Measurements from ENCODE around the gene C4orf46. TPM values are rescaled to one million over a fixed set of nuclear protein-coding genes. Genes with fewer than 3 reads are reported as not detected.

C4orf46 gene
- total and polyA plus RNA-seq, 2 of the 4 experiments (the other 2 are of a cell fraction): 8.1 to 10.0 TPM

DNA sequence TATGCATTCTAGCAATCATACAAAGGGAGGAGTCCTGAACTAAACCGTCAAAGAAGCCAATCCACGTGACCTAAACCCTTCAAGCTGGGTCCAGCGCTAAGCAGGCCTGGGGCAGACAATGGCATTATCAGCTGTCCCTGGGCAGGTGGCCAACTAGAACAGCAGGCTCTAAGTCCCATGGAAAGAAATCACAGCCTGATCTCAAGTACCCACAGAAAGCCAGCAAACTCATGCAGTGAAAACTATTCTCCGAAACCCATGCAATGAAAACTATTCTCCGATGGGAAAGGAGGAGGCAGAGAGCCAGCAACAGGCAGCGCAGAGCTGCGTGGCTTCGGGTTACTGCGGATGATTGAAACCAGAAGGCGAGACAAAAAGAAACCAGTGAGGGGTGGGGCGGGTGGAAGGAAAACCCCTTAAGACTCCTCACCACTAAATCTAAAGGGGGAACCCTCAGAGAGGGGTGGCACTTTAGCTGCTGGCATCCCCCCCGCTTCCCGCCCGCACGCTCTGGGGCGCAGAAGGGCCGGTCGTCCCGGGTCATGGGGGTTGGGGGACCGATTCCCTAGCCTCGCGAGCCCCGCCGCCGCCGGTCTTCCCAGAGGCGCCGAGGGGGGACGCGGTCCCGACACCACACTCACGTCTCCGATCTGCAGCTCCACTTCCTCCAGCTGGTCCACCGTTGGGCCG is 567 bp downstream of the C4orf46 start:
- H3K36me3 ChIP-seq (ENCODE audit: control insufficient read depth, insufficient read depth, low read length): no peaks in the 10 kb centered on the region
- dilution Hi-C loops (cut with HindIII; ENCODE audit: low sequenced_read_pairs, unreplicated experiment) (no loop called here), intact Hi-C loops (cut with micrococcal nuclease) (no loop called here), in situ Hi-C loops (cut with MboI; ENCODE audit: low sequenced_read_pairs) (no loop called here)
- peak overlapping the region; percentile 80 for H3K9ac ChIP-seq (ENCODE audit: low read depth, low read length)
- peak overlapping the region in 1 of 2 experiments; percentile 43; a peak in 2 of 4 replicates for H4K8ac ChIP-seq (ENCODE audit: low read depth in 2 of 2, low read length in 2 of 2)
- H2BK20ac ChIP-seq (ENCODE audit: low read depth, low read length): 0 out of 2 replicates have a peak overlapping the region, but pooled peaks have one; percentile 1
- H2BK5ac ChIP-seq (ENCODE audit: low read depth, low read length, poor library complexity, severe bottlenecking): peak overlapping the region; percentile 61
- no peaks in the 10 kb centered on the region for H3K9me3 ChIP-seq (ENCODE audit: control insufficient read depth, insufficient read depth, low read length)
- peak overlapping the region; percentile 57; the same call in 1 of the 3 replicates for H2BK15ac ChIP-seq (ENCODE audit: low read depth, low read length)
- H3K14ac ChIP-seq (replicated peaks; ENCODE audit: low read depth, low read length): peak overlapping the region; percentile 82
- H3K4me3 ChIP-seq (ENCODE audit: insufficient read depth, low read depth, low read length): peak overlapping the region; percentile 65
- ChIA-PET POLR2A (ENCODE audit: unreplicated experiment) (interaction anchor here (0.6 kb wide), 1 partner anchor 23 kb away, joined by 3 read pairs; no protein-coding TSS in a partner anchor), CTCF (no interaction called here)
- H3K4ac ChIP-seq (ENCODE audit: low read depth, low read length): peak overlapping the region; percentile 56
- TF ChIP-seq CHD1 (IDR thresholded peaks at IDR 0.05; ENCODE audit: low read depth, low read length) (0 out of 2 replicates have a peak, but pooled peaks have one; percentile 42), RAD21 (IDR thresholded peaks at IDR 0.05; ENCODE audit: low read length) (peak; percentile 10; the same call in 1 of the 2 replicates), BHLHE40 (IDR thresholded peaks at IDR 0.05; ENCODE audit: low read depth, low read length) (no peak)
- TF ChIP-seq, protein P1, sequence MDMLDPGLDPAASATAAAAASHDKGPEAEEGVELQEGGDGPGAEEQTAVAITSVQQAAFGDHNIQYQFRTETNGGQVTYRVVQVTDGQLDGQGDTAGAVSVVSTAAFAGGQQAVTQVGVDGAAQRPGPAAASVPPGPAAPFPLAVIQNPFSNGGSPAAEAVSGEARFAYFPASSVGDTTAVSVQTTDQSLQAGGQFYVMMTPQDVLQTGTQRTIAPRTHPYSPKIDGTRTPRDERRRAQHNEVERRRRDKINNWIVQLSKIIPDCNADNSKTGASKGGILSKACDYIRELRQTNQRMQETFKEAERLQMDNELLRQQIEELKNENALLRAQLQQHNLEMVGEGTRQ (IDR thresholded peaks at IDR 0.05; ENCODE audit: low read depth, low read length): peak; percentile 71
- TF ChIP-seq, protein P2, sequence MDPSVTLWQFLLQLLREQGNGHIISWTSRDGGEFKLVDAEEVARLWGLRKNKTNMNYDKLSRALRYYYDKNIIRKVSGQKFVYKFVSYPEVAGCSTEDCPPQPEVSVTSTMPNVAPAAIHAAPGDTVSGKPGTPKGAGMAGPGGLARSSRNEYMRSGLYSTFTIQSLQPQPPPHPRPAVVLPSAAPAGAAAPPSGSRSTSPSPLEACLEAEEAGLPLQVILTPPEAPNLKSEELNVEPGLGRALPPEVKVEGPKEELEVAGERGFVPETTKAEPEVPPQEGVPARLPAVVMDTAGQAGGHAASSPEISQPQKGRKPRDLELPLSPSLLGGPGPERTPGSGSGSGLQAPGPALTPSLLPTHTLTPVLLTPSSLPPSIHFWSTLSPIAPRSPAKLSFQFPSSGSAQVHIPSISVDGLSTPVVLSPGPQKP (IDR thresholded peaks at IDR 0.05; ENCODE audit: borderline replicate concordance, low read depth, low read length): no peak
- H3K27me3 ChIP-seq (ENCODE audit: control insufficient read depth, insufficient read depth, low read length): no peaks in the 10 kb centered on the region
- no TSS peak for BruUV-seq (replicated peaks)
- H4K5ac ChIP-seq (ENCODE audit: low read depth, low read length): no peak overlapping the region
- no peaks in the 10 kb centered on the region for H3K9me1 ChIP-seq (ENCODE audit: insufficient read depth, low read length)
- H2AK9ac ChIP-seq (replicated peaks; ENCODE audit: low read depth, low read length, poor library complexity): peak overlapping the region; percentile 57
- H4K91ac ChIP-seq (ENCODE audit: insufficient read depth, low read depth, low read length): peak overlapping the region; percentile 67
- no peak overlapping the region for H2AK5ac ChIP-seq (ENCODE audit: low read depth, low read length)
- peak overlapping the region; percentile 30 for H3K23ac ChIP-seq (ENCODE audit: low read depth, low read length)
- H3K4me1 ChIP-seq (ENCODE audit: control insufficient read depth, insufficient read depth, low read length): no peaks in the 10 kb centered on the region
- peak overlapping the region; percentile 97 for H2AFZ ChIP-seq (replicated peaks; ENCODE audit: low read length, poor library complexity)
- WGBS, 2 experiments (ENCODE audit: extremely low coverage in 2 of 2, insufficient read length in 1 of 2): 0% methylated on average over 3 of the region's 35 CpGs; no CpG with 5 or more reads in 1 of the 2 experiments
- peak overlapping the region; percentile 77 for H3K27ac ChIP-seq (ENCODE audit: insufficient read depth, low read length)
- peak overlapping the region; percentile 38 for H2BK120ac ChIP-seq (ENCODE audit: low read depth, low read length)
- no peak overlapping the region for H3K18ac ChIP-seq (ENCODE audit: low read depth, low read length)
- peak; percentile 76 for DNase-seq
- peak overlapping the region; percentile 69; the same call in 1 of the 2 replicates for H3K56ac ChIP-seq (ENCODE audit: extremely low read depth, insufficient read depth, low read length)
- peak overlapping the region; percentile 96 for H3K4me2 ChIP-seq (ENCODE audit: low read depth, low read length)
- no peaks in the 10 kb centered on the region for H4K20me1 ChIP-seq (ENCODE audit: insufficient read depth, low read length)
- peak; percentile 22 for ATAC-seq (ENCODE audit: low read depth)
- H3K79me1 ChIP-seq (ENCODE audit: low read depth in 1 of 2, low read length in 2 of 2): peaks cover 8 to 29% of the 10 kb centered on the region in 2 experiments; a peak in 3 of 4 replicates
